AG09319 (cell line): ENCODE data around the gene VWA3A.
"Not testable (repeated sequence)": the region's sequence is repeated elsewhere in the genome, so short reads cannot be mapped to it uniquely, and the experiment has no call there.

ENCODE experiments used
- DNase-seq: peaks from one replicate; pipeline ENCODE4 v3.0.0-alpha.2; 2010; ENCODE audit warnings: low read depth; ENCODE audit errors: extremely low read depth
- TF ChIP-seq, protein P1 (sequence below): IDR thresholded peaks from 2 replicates; pipeline ENCODE4 v1.5.1; 2011; ENCODE audit warnings: low read depth, mild to moderate bottlenecking, inconsistent platforms, low read length, moderate library complexity

Gene VWA3A

DNA sequence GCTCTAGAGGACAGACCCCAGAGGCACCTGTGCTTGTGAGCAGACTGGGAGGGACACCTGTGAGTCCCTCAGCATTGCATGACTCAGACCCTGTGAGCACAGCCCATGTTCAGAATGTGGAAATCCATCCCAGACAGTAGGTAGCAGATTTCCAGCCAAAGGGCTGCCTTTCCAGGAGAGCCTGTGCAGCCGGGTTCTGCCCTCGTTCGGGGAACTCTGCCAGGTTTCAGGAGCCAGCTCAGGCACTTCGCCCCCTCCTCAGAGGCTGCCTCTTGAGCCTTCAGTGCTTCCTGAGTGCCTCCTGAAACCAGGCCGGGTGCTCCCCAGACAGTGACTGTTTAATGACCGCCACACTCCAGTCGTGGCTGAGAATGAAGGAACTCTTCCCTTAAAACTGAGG lies 46.7 kb downstream of the VWA3A start:
- no peak for DNase-seq
- TF ChIP-seq, protein P1, sequence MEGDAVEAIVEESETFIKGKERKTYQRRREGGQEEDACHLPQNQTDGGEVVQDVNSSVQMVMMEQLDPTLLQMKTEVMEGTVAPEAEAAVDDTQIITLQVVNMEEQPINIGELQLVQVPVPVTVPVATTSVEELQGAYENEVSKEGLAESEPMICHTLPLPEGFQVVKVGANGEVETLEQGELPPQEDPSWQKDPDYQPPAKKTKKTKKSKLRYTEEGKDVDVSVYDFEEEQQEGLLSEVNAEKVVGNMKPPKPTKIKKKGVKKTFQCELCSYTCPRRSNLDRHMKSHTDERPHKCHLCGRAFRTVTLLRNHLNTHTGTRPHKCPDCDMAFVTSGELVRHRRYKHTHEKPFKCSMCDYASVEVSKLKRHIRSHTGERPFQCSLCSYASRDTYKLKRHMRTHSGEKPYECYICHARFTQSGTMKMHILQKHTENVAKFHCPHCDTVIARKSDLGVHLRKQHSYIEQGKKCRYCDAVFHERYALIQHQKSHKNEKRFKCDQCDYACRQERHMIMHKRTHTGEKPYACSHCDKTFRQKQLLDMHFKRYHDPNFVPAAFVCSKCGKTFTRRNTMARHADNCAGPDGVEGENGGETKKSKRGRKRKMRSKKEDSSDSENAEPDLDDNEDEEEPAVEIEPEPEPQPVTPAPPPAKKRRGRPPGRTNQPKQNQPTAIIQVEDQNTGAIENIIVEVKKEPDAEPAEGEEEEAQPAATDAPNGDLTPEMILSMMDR, result no peak

- TF ChIP-seq, protein P1, result no peak
- DNase-seq, result no peak
Measured at GRCh38 chr16:22139732-22140131, 47.4 kb downstream of the VWA3A start.

DNA sequence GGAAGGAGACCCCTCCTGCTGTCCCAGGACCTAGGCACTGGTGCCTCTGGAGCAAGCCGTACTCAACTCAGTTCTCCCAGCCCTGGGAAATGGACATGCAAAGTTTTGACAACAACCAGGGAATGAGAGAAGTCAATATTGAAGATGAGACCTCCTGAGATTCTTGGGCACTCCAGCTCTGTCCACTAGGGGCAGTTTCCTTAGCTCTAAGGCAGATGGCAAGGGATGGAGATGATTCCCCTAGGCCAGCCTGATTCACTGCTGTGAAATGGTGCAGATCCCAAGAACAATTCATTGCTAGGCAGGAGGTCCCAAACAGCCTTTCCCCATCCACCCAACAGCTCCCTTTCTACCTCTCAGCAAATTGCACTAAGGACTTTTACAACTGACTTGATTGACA lies 49.4 kb downstream of the VWA3A start:
- no peak for DNase-seq

DNA sequence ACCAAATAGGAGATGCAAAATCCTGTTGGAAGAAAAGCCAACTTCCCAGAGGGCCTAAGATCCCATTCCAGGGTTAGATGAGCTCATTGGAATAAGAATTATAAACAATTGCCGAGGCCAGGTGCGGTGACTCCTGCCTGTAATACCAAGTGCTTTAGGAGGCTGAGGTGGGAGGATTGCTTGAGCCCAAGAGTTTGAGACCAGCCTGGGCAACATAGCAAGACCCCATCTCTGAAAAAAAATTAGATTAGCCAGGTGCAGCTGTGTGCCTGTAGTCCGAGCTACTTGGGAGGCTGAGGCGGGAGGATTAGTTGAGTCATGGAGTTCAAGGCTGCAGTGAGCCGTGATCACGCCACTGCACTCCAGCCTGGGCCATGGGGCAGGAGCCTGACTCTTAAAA lies 52.2 kb downstream of the VWA3A start:
- no peak for DNase-seq
- TF ChIP-seq, protein P1, result no peak

More for the DNA sequence above, 49.4 kb downstream of the VWA3A start:
- TF ChIP-seq, protein P1, result peak; percentile 27

DNA sequence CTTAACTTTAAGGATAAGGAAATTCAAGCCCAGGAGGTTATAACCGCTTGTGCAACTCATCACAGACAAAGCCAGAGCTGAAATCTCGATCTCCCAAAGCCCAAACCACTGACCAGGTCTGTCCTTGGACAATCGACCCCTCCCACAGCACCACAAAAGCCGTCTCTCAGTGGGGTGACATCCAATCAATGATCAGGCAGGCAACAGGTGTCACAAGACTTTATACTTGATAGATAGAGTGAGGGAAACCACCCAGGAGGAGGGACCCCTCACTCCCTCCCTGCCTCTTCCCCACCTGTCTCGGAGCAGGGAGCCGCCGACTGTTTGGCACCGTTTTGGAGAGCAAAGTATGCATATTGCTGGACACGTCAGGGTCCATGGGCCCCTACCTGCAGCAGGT lies 55.5 kb downstream of the VWA3A start:
- TF ChIP-seq, protein P1, result no peak
- DNase-seq, result no peak

- TF ChIP-seq, protein P1, result no peak
- no peak for DNase-seq
Measured at GRCh38 chr16:22151246-22151998, 59.1 kb downstream of the VWA3A start.

- no peak for DNase-seq
- TF ChIP-seq, protein P1, result no peak
Measured at GRCh38 chr16:22152316-22152715, 60.0 kb downstream of the VWA3A start.

- not testable (repeated sequence) for DNase-seq
Measured at GRCh38 chr16:22153078-22153477, 60.7 kb downstream of the VWA3A start.
